IMR-90 (cell line): Measurements from ENCODE around the gene RMDN2.

Experiments
- BHLHE40 ChIP-seq: fragments of 150-350 bp; IDR thresholded peaks from 2 replicates; pipeline ENCODE4 v1.6.1; 2016; ENCODE audit warnings: mild to moderate bottlenecking, low read depth, low read length
- CEBPB ChIP-seq: IDR thresholded peaks from 2 replicates; pipeline ENCODE4 v1.6.1; 2012; ENCODE audit warnings: low read depth, low read length, improper control_type of control experiment
- CHD1 ChIP-seq: IDR thresholded peaks from 2 replicates; pipeline ENCODE4 v1.6.1; 2012; ENCODE audit warnings: low read depth, low read length, improper control_type of control experiment
- FOS ChIP-seq: fragments of 150-350 bp; IDR thresholded peaks from 2 replicates; pipeline ENCODE4 v1.6.1; 2016; ENCODE audit warnings: low read depth, low read length
- MXI1 ChIP-seq: IDR thresholded peaks from 2 replicates; pipeline ENCODE4 v1.6.1; 2012; ENCODE audit warnings: low read depth, mild to moderate bottlenecking, low read length, moderate library complexity, borderline replicate concordance
- POLR2A ChIP-seq: IDR thresholded peaks from 2 replicates; pipeline ENCODE4 v1.6.1; 2012; ENCODE audit warnings: mild to moderate bottlenecking, low read depth, low read length
- RAD21 ChIP-seq: IDR thresholded peaks from 2 replicates; pipeline ENCODE4 v1.6.1; 2012; ENCODE audit warnings: low read length, improper control_type of control experiment
- SMC3 ChIP-seq: fragments of 150-350 bp; IDR thresholded peaks from 2 replicates; pipeline ENCODE4 v1.6.1; 2016; ENCODE audit warnings: low read depth, mild to moderate bottlenecking, antibody characterized with exemption, low read length, moderate library complexity
- TF ChIP-seq, protein P1 (sequence below): conservative IDR thresholded peaks from 2 replicates; pipeline ENCODE4 v1.5.1; 2012; ENCODE audit warnings: mild to moderate bottlenecking, low read depth, low read length, improper control_type of control experiment
- TF ChIP-seq, protein P2 (sequence below): fragments of 150-350 bp; IDR thresholded peaks from 2 replicates; pipeline ENCODE4 v1.6.1; 2016; ENCODE audit warnings: low read depth, mild to moderate bottlenecking, low read length, moderate library complexity, borderline replicate concordance
- TF ChIP-seq, protein P3 (sequence below): fragments of 150-350 bp; IDR thresholded peaks from 2 replicates; pipeline ENCODE4 v1.6.1; 2017; ENCODE audit warnings: mild to moderate bottlenecking, antibody characterized with exemption, low read length, low read depth

DNA sequence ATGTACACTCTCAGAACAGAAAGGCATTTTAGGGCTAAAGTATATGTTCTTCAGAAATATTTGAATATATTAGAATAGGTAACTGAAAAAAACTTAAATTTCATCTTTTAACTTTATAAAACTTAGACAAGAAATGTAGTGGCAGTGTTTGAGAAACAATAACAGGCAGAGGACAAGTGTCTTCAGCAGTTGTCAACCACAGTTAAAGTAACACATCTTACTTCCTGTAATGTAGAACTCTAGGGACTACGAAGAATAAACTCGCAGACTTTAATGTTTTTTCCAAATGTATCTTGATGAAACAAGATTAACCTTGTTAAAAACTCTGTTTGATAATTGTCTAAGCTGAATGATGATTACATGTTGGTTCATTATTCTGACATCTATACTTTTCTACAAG, 50.7 kb downstream of the RMDN2 start:
- TF ChIP-seq CHD1 = no peak
- TF ChIP-seq, protein P1, sequence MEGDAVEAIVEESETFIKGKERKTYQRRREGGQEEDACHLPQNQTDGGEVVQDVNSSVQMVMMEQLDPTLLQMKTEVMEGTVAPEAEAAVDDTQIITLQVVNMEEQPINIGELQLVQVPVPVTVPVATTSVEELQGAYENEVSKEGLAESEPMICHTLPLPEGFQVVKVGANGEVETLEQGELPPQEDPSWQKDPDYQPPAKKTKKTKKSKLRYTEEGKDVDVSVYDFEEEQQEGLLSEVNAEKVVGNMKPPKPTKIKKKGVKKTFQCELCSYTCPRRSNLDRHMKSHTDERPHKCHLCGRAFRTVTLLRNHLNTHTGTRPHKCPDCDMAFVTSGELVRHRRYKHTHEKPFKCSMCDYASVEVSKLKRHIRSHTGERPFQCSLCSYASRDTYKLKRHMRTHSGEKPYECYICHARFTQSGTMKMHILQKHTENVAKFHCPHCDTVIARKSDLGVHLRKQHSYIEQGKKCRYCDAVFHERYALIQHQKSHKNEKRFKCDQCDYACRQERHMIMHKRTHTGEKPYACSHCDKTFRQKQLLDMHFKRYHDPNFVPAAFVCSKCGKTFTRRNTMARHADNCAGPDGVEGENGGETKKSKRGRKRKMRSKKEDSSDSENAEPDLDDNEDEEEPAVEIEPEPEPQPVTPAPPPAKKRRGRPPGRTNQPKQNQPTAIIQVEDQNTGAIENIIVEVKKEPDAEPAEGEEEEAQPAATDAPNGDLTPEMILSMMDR = no peak
- TF ChIP-seq, protein P2, sequence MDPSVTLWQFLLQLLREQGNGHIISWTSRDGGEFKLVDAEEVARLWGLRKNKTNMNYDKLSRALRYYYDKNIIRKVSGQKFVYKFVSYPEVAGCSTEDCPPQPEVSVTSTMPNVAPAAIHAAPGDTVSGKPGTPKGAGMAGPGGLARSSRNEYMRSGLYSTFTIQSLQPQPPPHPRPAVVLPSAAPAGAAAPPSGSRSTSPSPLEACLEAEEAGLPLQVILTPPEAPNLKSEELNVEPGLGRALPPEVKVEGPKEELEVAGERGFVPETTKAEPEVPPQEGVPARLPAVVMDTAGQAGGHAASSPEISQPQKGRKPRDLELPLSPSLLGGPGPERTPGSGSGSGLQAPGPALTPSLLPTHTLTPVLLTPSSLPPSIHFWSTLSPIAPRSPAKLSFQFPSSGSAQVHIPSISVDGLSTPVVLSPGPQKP = no peak
- no peak for TF ChIP-seq FOS
- no peak for TF ChIP-seq RAD21
- TF ChIP-seq, protein P3, sequence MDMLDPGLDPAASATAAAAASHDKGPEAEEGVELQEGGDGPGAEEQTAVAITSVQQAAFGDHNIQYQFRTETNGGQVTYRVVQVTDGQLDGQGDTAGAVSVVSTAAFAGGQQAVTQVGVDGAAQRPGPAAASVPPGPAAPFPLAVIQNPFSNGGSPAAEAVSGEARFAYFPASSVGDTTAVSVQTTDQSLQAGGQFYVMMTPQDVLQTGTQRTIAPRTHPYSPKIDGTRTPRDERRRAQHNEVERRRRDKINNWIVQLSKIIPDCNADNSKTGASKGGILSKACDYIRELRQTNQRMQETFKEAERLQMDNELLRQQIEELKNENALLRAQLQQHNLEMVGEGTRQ = no peak
- TF ChIP-seq POLR2A = no peak
- TF ChIP-seq SMC3 = no peak
- no peak for TF ChIP-seq MXI1
- no peak for TF ChIP-seq BHLHE40
- no peak for TF ChIP-seq CEBPB
